Activated T-cell treated with anti-CD3 and anti-CD28 coated beads for 48 hours (primary cell): ENCODE data around the gene M6PR.
"Not testable (repeated sequence)": the region's sequence is repeated elsewhere in the genome, so short reads cannot be mapped to it uniquely, and the experiment has no call there.

Experiments
- DNase-seq: peaks from one replicate; pipeline ENCODE4 v3.0.0-alpha.2; 2020; ENCODE audit warnings: low read depth

Gene M6PR

GRCh38 chr12:8950702-8951478, 1.4 kb upstream of the M6PR start:
- no peak for DNase-seq

- no peak for DNase-seq
Measured at GRCh38 chr12:8950221-8950527, 729 bp upstream of the M6PR start.

GRCh38 chr12:8948701-8949341, 624 bp downstream of the M6PR start:
- DNase-seq = no peak

GRCh38 chr12:8947737-8948136, 1.7 kb downstream of the M6PR start:
- DNase-seq = no peak

- no peak for DNase-seq
Measured at GRCh38 chr12:8946733-8947132, 2.7 kb downstream of the M6PR start.

GRCh38 chr12:8943565-8944186, 5.8 kb downstream of the M6PR start:
- DNase-seq = no peak

- no peak for DNase-seq
Measured at GRCh38 chr12:8941691-8942478, 7.6 kb downstream of the M6PR start.

- DNase-seq = not testable (repeated sequence)
Measured at GRCh38 chr12:8937842-8938442, 11.5 kb downstream of the M6PR start.

GRCh38 chr12:8936735-8937134, 12.7 kb downstream of the M6PR start:
- no peak for DNase-seq

- DNase-seq = not testable (repeated sequence)
Measured at GRCh38 chr12:8934080-8934479, 15.4 kb downstream of the M6PR start.

GRCh38 chr12:8932464-8932863, 17.0 kb downstream of the M6PR start:
- DNase-seq = not testable (repeated sequence)

- not testable (repeated sequence) for DNase-seq
Measured at GRCh38 chr12:8930655-8931323, 18.7 kb downstream of the M6PR start.

- DNase-seq = no peak
Measured at GRCh38 chr12:8922544-8922943, 26.9 kb downstream of the M6PR start.

GRCh38 chr12:8919643-8920042, 29.8 kb downstream of the M6PR start:
- DNase-seq = not testable (repeated sequence)

- no peak for DNase-seq
Measured at GRCh38 chr12:8917751-8918150, 31.7 kb downstream of the M6PR start.

- DNase-seq = no peak
Measured at GRCh38 chr12:8917031-8917430, 32.4 kb downstream of the M6PR start.

GRCh38 chr12:8916154-8916553, 33.3 kb downstream of the M6PR start:
- no peak for DNase-seq

- DNase-seq = peak; percentile 42
Measured at GRCh38 chr12:8914716-8915526, 34.5 kb downstream of the M6PR start.

GRCh38 chr12:8914033-8914715, 35.3 kb downstream of the M6PR start, which contains the start of gene PHC1:
TSS of gene PHC1 (plus strand) at chr12:8914509. CDS start at chr12:8917678, 3,169 bp downstream.
- DNase-seq = peak; percentile 56

- DNase-seq = no peak
Measured at GRCh38 chr12:8913702-8914032, 35.8 kb downstream of the M6PR start.
